GM19372 (cell line): Measurements from ENCODE around the gene ANKRD52.

Experiments
- ATAC-seq: cut with Tn5 transposase; IDR thresholded peaks from one replicate; pipeline ENCODE4 v1.9.1; 2021; ENCODE audit warnings: mild to moderate bottlenecking, low read depth, moderate library complexity; ENCODE audit not compliant: unreplicated experiment

ANKRD52 gene

DNA sequence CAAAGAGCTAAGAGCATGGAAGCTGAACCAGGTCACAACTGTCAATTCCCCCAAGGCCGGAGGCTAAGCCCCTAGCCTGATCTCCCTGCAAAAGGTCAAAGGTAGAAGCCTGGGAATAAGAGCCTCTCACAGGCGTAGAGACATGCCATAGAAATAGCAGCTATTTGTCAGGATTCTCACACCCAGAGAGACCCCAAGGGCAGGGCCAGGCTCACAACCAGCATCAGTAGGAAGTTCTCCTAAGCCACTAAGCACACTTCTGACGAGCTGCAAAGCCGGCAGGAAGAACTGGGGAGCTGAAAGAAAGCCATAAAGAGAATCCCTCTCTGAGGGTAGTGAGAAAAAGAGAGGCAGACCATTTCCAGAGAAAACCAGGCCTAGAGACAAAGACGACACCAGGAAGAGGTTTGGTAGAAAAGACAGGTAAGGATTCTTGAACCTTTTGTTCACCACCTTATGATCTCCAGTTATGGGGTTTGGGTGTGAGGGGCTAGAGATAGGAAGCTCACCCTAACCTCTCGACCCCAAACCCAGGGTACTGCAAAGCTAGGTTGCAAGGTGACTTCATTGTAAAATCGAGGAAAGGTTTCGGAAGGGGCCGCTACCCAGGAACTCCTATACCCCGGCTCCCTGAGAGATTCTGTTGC, 69.9 kb downstream of the ANKRD52 start:
- ATAC-seq = no peak
